HepG2 (cell line): Measurements from ENCODE around the gene SUV39H2. TPM values are rescaled to one million over a fixed set of nuclear protein-coding genes. Genes with fewer than 3 reads are reported as not detected.

Experiments
- ATAC-seq: fragments of 200-7000 bp; cut with Tn5 transposase; 3 replicates; pipeline ENCODE4 v1.9.1; 2020; ENCODE audit warnings: mild to moderate bottlenecking, moderate library complexity
- BruUV-seq: library from RNA; stranded (reverse); fragments of 400-500 nt; replicated peaks from 2 replicates; lab custom pipeline; 2021; lab: Mats Ljungman, UMichigan
- CTCF ChIA-PET: fragments of 300-600 bp; formaldehyde crosslinking; extraction: SDS; loops from one replicate; lab custom pipeline; 2021; ENCODE audit warnings: low total read pairs, inconsistent platforms, low intra/inter-chr PET ratio; lab: Yijun Ruan, JAX
- POLR2A ChIA-PET: fragments of 350-600 bp; sonication (Branson Sonifier 250); formaldehyde crosslinking; loops from one replicate; lab custom pipeline; 2020; ENCODE audit warnings: antibody characterized with exemption, inconsistent platforms; lab: Yijun Ruan, JAX
- DNase-seq: peaks from one replicate; pipeline ENCODE4 v3.0.0-alpha.2; 2015; ENCODE audit warnings: low spot score
- FAIRE-seq: peaks from 3 replicates; lab custom pipeline; 2011; peaks lifted over from hg19 to GRCh38; lab: Jason Lieb, UNC
- H2AFZ ChIP-seq: one replicate; pipeline ENCODE4 v1.6.1; 2011; ENCODE audit warnings: low read length, inconsistent platforms
- H3K27ac ChIP-seq: fragments of 300-600 bp; 3 replicates; pipeline ENCODE4 v1.8.0; 2011; ENCODE audit warnings: mixed run types, mild to moderate bottlenecking, mixed read lengths, low read length, inconsistent platforms; ENCODE audit not compliant: insufficient read depth; ENCODE audit errors: extremely low read length
- H3K27me3 ChIP-seq, 2 experiments: fragments of 200-600 bp in 1 of 2; 2 replicates in 1 of 2; 3 replicates in 1 of 2; pipeline versions ENCODE4 v1.6.0 to v1.8.0; 2011; ENCODE audit warnings: low read length in 2 of 2, mild to moderate bottlenecking in 2 of 2, moderate library complexity in 2 of 2, inconsistent platforms in 1 of 2; ENCODE audit not compliant: insufficient read depth in 2 of 2, control insufficient read depth in 1 of 2
- H3K36me3 ChIP-seq, 2 experiments: fragments of 200-600 bp in 1 of 2; replicated peaks in 1 of 2; 2 replicates in 1 of 2; 3 replicates in 1 of 2; pipeline versions ENCODE4 v1.5.1 to v1.8.0; 2011; ENCODE audit warnings: low read length in 2 of 2, inconsistent platforms in 1 of 2; ENCODE audit not compliant: insufficient read depth in 2 of 2, control insufficient read depth in 1 of 2
- H3K4me1 ChIP-seq: 2 replicates; pipeline ENCODE4 v1.5.1; 2012; ENCODE audit warnings: low read length, inconsistent platforms; ENCODE audit not compliant: insufficient read depth
- H3K4me2 ChIP-seq: 2 replicates; pipeline ENCODE4 v1.6.0; 2011; ENCODE audit warnings: low read depth, low read length, inconsistent platforms
- H3K4me3 ChIP-seq, 3 experiments: fragments of 200-600 bp in 1 of 3; sonication (generic), shearing (Covaris generic) in 1 of 3; replicated peaks in 1 of 3; 2 replicates each; pipeline ENCODE4 v1.5.1; 2011 to 2016; ENCODE audit warnings: low read length in 3 of 3, inconsistent platforms in 2 of 3, low read depth in 2 of 3, mild to moderate bottlenecking in 2 of 3, control low read depth in 1 of 3, mixed read lengths in 1 of 3; ENCODE audit not compliant: insufficient read depth in 1 of 3
- H3K79me2 ChIP-seq: one replicate; pipeline ENCODE4 v1.6.1; 2011; ENCODE audit warnings: low read length, inconsistent platforms; ENCODE audit not compliant: insufficient read depth
- H3K9ac ChIP-seq: 2 replicates; pipeline ENCODE4 v1.6.0; 2011; ENCODE audit warnings: mild to moderate bottlenecking, low read depth, low read length, inconsistent platforms; ENCODE audit not compliant: insufficient read depth
- H3K9me3 ChIP-seq: 2 replicates; pipeline ENCODE4 v1.5.1; 2012; ENCODE audit warnings: mild to moderate bottlenecking, low read length
- H4K20me1 ChIP-seq: 2 replicates; pipeline ENCODE4 v1.6.0; 2011; ENCODE audit warnings: inconsistent platforms, mild to moderate bottlenecking, low read length, moderate library complexity; ENCODE audit not compliant: insufficient read depth
- GFI1 ChIP-seq: sonication (generic); formaldehyde crosslinking; IDR thresholded peaks from 2 replicates; pipeline ENCODE4 v1.5.0; 2020; ENCODE audit warnings: missing genetic modification reagents, mild to moderate bottlenecking, borderline replicate concordance
- KDM5A ChIP-seq: fragments of 200-600 bp; sonication (generic); IDR thresholded peaks from 2 replicates; pipeline ENCODE4 v1.7.0; 2018; ENCODE audit warnings: antibody characterized with exemption, mild to moderate bottlenecking, low read length, borderline replicate concordance
- PHF8 ChIP-seq: sonication (generic); formaldehyde crosslinking; IDR thresholded peaks from 2 replicates; pipeline ENCODE4 v1.5.0; 2020; ENCODE audit warnings: missing genetic modification reagents
- ZBTB1 ChIP-seq: sonication (generic); formaldehyde crosslinking; IDR thresholded peaks from 2 replicates; pipeline ENCODE4 v1.4.0; 2020; ENCODE audit warnings: missing genetic modification reagents, borderline replicate concordance
- ZFP36L1 ChIP-seq: sonication (generic); formaldehyde crosslinking; IDR thresholded peaks from 2 replicates; pipeline ENCODE4 v1.8.0; 2022; ENCODE audit warnings: mild to moderate bottlenecking, missing genetic modification reagents, moderate library complexity
- ZMYM4 ChIP-seq: sonication (generic); formaldehyde crosslinking; IDR thresholded peaks from 2 replicates; pipeline ENCODE4 v1.8.1; 2023; ENCODE audit warnings: mild to moderate bottlenecking, missing genetic modification reagents
- ZNF556 ChIP-seq: sonication (generic); formaldehyde crosslinking; IDR thresholded peaks from 2 replicates; pipeline ENCODE4 v1.4.0; 2020; ENCODE audit warnings: mild to moderate bottlenecking, missing genetic modification reagents, borderline replicate concordance
- ZNF615 ChIP-seq: sonication (generic); formaldehyde crosslinking; IDR thresholded peaks from 2 replicates; pipeline ENCODE4 v1.5.0; 2020; ENCODE audit warnings: mild to moderate bottlenecking, missing genetic modification reagents, borderline replicate concordance
- WGBS: methylation state at CpG from one replicate; pipeline ENCODE4 v1.1.6; 2017; ENCODE audit warnings: low lambda C conversion rate; 5-methylcytosine and 5-hydroxymethylcytosine counted together
- in situ Hi-C: cut with HindIII; loops from 2 replicates; pipeline ENCODE4 v1.10.0; 2017; ENCODE audit warnings: low pct_unique_long_range_greater_than_20kb; ENCODE audit not compliant: extremely low pct_ligation_motif_present
- intact Hi-C: fragments of 100-400 bp; cut with micrococcal nuclease; formaldehyde crosslinking; loops from one replicate; pipeline ENCODE4 v1.10.0; 2022; ENCODE audit not compliant: unreplicated experiment
- polyA plus RNA-seq, 8 experiments: library from polyadenylated mRNA; depleted of rRNA in 3 of 8; stranded (reverse) in 7 of 8; unstranded in 1 of 8; fragments of >200 nt; fragmentation: Illumina TruSeq in 4 of 8; extraction: Trizol in 4 of 8; gene quantifications; 2 replicates each; pipeline versions ENCODE4 v1.2.1 to v1.2.3, GENCODE V29; 2011 to 2016; ENCODE audit warnings: low read depth in 4 of 8, missing spikeins in 1 of 8, mixed read lengths in 1 of 8; ENCODE audit not compliant: insufficient read depth in 1 of 8
- total RNA-seq, 5 experiments: library from RNA; depleted of rRNA; stranded (reverse); fragments of >200 nt; fragmentation: Illumina TruSeq; extraction: Trizol; gene quantifications; 2 replicates each; pipeline ENCODE4 v1.2.3, GENCODE V29; 2016; ENCODE audit warnings: low read depth in 1 of 5
- TF ChIP-seq, protein P1 (sequence below): sonication (generic); formaldehyde crosslinking; IDR thresholded peaks from 2 replicates; pipeline ENCODE4 v1.5.0; 2020; ENCODE audit warnings: missing genetic modification reagents
- TF ChIP-seq, protein P2 (sequence below): sonication (generic); formaldehyde crosslinking; IDR thresholded peaks from 2 replicates; pipeline ENCODE4 v1.4.0; 2020; ENCODE audit warnings: low read depth, missing genetic modification reagents
- TF ChIP-seq, protein P3 (sequence below): sonication (generic); formaldehyde crosslinking; IDR thresholded peaks from 2 replicates; pipeline ENCODE4 v1.4.0; 2020; ENCODE audit warnings: mild to moderate bottlenecking, low read depth, missing genetic modification reagents

The SUV39H2 gene
- total and polyA plus RNA-seq, 2 of the 13 experiments (the other 11 are each of a cell fraction or from before 2014, with no cell fraction given) = 9.0 to 44.3 TPM

DNA sequence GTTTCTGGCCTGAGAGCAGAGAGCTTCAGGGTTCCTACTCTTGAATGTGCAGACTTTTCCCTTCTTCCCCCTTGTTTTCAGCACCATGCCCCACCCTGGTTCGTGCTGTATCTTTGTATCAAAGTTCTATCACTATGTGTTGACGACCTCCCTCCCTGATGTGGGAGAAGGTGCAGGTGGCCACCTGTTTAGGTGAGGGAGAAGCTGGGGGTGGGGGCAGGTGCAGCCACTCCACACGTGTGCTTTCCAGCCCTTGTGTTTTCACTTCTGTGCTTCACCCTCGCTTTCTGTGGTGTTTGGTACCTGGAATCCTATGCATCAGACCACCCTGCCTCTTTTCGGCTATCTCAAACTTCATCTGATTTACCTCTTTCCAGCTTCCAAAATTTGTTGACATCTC is 19.6 kb upstream of the SUV39H2 start:
- Histone ChIP-seq H3K36me3 (peaks cover 0 to 9% of the 10 kb centered on the region in 2 experiments; a peak in 2 of 5 replicates), H3K9ac (no peak overlapping the region), H3K79me2 (no peaks in the 10 kb centered on the region), H2AFZ (no peak overlapping the region), H3K4me3 (no peak overlapping the region), H3K27me3 (no peaks in the 10 kb centered on the region), H3K4me1 (peaks cover 10% of the 10 kb centered on the region; the same call in 1 of the 2 replicates), H3K9me3 (no peaks in the 10 kb centered on the region), H3K4me2 (no peak overlapping the region), H3K27ac (no peak overlapping the region)
- intact Hi-C loops = no loop called here
- BruUV-seq = no TSS peak
- DNase-seq = no peak
- no peak for ATAC-seq
- TF ChIP-seq PHF8 (CRISPR knock-in tag) (no peak), ZFP36L1 (CRISPR knock-in tag) (no peak), ZBTB1 (no peak), KDM5A (no peak), ZNF556 (CRISPR knock-in tag) (no peak), GFI1 (CRISPR knock-in tag) (no peak), ZMYM4 (CRISPR knock-in tag) (no peak), ZNF615 (CRISPR knock-in tag) (no peak)
- TF ChIP-seq, protein P1, sequence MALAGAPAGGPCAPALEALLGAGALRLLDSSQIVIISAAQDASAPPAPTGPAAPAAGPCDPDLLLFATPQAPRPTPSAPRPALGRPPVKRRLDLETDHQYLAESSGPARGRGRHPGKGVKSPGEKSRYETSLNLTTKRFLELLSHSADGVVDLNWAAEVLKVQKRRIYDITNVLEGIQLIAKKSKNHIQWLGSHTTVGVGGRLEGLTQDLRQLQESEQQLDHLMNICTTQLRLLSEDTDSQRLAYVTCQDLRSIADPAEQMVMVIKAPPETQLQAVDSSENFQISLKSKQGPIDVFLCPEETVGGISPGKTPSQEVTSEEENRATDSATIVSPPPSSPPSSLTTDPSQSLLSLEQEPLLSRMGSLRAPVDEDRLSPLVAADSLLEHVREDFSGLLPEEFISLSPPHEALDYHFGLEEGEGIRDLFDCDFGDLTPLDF (CRISPR knock-in tag) = no peak
- TF ChIP-seq, protein P2, sequence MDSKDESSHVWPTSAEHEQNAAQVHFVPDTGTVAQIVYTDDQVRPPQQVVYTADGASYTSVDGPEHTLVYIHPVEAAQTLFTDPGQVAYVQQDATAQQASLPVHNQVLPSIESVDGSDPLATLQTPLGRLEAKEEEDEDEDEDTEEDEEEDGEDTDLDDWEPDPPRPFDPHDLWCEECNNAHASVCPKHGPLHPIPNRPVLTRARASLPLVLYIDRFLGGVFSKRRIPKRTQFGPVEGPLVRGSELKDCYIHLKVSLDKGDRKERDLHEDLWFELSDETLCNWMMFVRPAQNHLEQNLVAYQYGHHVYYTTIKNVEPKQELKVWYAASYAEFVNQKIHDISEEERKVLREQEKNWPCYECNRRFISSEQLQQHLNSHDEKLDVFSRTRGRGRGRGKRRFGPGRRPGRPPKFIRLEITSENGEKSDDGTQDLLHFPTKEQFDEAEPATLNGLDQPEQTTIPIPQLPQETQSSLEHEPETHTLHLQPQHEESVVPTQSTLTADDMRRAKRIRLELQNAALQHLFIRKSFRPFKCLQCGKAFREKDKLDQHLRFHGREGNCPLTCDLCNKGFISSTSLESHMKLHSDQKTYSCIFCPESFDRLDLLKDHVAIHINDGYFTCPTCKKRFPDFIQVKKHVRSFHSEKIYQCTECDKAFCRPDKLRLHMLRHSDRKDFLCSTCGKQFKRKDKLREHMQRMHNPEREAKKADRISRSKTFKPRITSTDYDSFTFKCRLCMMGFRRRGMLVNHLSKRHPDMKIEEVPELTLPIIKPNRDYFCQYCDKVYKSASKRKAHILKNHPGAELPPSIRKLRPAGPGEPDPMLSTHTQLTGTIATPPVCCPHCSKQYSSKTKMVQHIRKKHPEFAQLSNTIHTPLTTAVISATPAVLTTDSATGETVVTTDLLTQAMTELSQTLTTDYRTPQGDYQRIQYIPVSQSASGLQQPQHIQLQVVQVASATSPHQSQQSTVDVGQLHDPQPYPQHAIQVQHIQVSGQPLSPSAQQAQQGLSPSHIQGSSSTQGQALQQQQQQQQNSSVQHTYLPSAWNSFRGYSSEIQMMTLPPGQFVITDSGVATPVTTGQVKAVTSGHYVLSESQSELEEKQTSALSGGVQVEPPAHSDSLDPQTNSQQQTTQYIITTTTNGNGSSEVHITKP (CRISPR knock-in tag) = no peak
- TF ChIP-seq, protein P3, sequence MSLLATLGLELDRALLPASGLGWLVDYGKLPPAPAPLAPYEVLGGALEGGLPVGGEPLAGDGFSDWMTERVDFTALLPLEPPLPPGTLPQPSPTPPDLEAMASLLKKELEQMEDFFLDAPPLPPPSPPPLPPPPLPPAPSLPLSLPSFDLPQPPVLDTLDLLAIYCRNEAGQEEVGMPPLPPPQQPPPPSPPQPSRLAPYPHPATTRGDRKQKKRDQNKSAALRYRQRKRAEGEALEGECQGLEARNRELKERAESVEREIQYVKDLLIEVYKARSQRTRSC (CRISPR knock-in tag) = no peak
- TF ChIP-seq, all 625 proteins: peak for 0
- 94% methylated on average over 5 of the region's 5 CpGs for WGBS
- ChIA-PET CTCF (no interaction called here), POLR2A (no interaction called here)
- in situ Hi-C loops = no loop called here
- no peaks in the 10 kb centered on the region for H4K20me1 ChIP-seq
- FAIRE-seq = no peak
